Stimulated activated naive CD4-positive, alpha-beta T cell treated with Interleukin-2 at 50 U/mL for 16 hours (primary cell): Measurements from ENCODE around the gene MPPED2.

Source experiments
- DNase-seq: peaks from one replicate; lab custom pipeline; 2025; lab: John Stamatoyannopoulos, UW

Gene MPPED2

DNA sequence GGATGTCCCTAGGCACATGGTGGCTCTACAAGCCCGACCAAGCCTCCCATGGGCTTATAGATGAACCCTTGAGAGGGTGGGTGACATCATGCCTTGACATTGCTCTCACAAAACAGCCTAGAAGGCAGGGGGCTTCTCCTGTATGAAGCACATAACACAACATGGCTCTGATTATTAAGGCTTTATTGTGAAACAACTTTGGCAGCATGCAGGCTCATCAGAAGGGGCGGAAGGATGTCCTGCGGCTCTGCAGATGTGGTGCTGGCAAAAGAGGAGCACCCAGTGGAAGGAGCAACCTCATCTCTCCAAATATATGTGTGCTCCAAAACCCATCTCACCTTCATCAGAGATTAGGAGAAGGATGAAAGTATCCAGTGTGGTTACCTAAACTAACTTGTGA lies 100.4 kb downstream of the MPPED2 start:
- DNase-seq, result no peak

DNA sequence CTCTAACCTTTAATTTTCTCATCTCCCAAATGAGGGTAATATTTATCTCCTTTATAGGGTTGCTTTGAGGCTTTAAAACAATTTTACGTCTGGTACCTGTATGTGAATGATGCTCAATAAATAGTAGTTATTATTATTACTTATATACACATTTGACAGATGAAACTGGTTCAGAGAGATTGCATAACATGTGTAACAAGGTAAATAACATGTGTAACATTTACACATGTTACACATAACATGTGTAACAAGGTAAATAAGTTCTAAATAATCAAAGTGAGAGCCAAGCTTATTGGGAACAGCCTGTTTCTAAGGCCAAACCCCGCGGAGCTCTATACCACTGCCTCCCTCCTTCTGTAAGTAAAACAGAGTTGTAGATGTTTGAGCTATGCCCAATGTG lies 100.9 kb downstream of the MPPED2 start:
- DNase-seq, result no peak

DNA sequence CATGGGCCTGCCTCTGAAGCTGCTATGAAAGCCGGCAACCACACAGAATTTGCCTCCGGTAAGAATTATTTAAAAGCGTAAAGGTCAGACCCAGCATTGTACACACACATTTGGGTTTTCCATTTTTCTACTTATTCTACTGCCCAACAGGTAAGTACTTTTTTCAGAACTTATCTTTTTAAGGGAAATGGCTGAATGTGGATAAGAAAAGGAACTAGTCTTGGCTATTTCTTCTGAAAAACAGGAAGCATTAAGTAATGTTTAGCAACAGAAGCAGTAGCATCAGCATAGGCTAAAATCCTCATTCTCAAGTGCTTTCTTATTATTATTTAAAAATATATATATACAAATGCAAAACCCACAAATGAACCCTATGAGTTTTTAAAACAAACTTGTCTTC lies 103.1 kb downstream of the MPPED2 start:
- DNase-seq, result no peak

DNA sequence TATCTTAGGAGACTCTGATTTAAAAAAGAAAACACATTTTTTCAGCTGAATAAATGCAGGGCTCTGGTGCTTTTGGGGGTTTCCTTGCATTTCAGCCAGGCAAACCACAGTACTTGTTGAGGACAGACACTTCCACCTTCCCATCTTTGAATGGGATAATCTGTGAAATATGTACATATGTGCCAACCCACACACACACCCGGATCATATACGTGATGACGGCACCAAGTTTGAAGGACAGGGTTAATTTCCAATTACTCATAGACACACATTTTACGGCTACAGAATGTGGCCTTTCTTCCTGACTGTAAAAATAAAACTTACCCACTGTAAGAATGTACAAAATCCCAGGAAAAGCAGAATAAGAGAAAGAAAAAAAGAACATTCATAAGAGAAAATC lies 104.4 kb downstream of the MPPED2 start:
- no peak for DNase-seq

DNA sequence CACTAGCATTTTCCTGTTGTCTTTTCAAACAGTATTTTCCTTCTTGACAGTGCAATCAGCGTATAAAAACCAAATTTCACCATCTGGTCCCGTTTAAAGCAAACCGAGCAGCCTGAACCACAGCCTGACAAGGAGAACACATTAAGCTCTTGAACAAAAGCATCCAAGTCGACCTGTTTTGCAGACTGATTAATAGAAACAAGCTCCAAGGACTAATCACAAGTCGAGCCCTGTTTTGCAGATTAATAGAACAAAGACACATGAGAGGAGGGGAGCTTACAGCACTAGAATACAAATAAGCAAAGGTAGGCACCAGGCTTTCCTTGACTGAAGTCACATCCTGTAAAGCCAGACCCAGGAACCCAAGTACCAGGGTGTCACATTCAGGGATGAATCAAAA lies 104.8 kb downstream of the MPPED2 start:
- DNase-seq, result no peak

DNA sequence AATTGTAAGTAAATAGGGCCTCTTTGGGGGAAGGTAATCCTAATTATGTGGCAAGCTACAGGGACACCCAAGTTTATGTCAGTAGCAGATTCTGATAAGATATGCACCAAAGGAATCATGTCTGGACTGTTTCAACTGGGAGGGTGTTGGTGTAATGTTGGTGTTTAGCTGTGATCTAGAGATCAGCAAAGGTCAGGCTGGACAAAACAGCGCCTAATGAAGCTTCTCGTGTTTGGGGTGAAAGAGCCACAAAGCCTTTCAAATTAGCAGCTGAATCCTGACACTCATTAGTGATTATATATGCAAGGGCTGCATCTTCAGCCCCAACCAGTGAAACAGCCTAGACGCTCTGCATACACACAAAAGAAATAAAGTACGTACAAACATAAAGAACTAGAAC lies 106.3 kb downstream of the MPPED2 start:
- no peak for DNase-seq

DNA sequence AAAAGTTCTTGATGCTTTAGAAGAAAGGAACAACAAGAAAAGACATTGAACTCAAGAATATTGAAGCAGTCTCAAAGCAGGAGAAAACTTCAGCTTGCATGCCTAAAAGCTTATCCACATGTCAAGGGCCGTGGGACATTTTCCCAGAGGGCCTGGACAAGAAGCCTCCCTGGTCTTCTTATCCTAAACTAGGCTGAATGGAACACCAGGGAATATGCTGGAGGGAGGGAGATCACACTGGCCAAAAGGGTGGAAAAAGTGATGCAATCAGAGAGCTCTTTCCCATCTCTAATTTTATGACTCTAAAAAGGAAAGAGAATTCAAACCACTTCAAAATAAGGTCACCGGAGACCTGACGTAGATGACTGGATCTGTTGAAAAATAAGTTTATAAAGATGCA lies 107.2 kb downstream of the MPPED2 start:
- no peak for DNase-seq

DNA sequence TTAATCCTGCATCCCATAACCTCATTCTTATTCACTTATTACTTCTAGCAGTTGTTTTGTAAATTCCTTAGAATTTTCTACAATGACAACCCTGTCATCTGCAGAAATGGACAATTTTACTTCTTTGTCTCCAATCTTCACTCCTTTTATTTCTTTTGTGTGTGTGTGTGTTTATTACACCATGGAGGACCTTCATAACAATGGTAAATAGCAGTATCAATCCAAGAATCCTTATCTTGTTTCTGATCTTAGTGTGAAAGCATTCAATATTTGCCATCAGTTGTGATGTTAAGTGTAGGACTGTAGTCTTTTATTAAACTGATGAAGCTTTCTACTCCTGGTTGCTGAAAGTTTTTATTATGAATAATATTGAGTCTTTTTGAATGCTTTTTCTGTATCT lies 109.1 kb downstream of the MPPED2 start:
- no peak for DNase-seq

DNA sequence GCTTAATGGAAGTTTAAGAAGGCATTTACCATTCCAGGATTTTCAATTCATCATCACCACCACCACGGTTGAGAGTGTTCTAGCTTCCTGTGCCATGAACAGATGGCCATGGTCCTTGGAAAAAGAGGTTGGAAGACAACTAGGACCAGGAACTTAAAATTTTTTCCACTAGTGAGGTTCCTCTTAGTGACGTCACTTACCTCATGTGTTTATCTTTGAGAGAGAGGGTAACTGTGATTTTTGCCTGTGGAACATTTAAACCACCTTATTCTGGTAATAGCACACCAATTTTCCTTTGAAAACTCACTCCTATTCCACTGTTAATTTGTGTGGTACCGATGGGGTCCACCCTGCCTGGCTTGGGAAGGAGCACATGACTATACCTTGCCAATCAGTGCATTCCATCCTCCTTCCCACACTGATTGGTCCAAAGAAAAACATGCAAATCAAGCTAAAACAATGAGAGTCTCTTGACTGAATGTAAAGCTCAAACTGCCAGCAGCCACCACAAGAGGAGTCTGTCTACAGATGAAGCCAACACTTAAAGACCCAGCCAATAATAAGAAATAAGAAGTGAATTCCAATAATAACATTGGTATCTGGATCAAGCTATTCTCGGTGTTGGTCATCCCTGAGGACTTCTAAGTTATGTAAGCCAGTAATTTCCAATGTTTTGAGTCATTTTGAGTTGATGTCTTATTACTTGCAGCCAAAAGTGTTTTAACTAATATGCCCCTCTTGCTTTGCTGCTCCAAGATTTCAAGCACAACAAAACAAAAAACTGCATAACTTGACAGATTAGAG lies 111.8 kb downstream of the MPPED2 start:
- DNase-seq, result no peak

DNA sequence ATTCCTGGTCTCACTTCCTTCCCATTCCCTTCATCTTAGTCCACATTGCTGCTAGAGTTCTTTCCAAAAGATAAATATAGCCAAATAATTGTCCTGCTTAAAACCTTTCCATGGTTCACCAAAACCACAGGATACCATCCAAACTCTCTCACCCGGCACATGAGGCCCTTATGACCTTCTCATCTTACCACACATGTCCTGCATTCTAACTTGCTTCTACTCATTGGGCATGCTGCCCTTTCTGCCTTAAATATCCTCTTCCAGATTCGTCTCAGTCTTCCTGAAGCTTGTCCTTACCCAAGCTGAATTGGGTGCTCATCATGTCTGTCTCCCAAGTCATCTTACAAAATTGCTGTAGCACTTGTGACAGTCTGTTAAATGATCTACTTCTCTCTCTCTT lies 114.9 kb downstream of the MPPED2 start:
- DNase-seq, result no peak

DNA sequence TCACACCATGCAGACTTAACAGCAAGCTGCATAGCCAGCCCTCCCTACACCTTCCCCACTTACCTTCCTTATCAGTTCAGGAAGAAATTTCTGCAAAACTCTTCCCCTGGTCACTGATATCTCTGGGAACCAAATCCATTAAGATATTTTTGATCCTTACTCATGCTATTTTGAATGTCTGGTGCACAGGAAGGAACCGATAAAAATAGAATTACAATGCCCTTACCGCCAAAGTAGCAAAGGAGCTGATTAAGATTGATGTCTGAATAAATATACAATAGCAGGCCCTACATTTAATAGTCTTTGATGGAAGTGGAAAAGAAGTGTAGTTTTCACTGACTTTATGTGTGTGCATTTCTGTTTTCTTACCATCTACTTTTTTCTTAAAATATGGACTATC lies 117.3 kb downstream of the MPPED2 start:
- no peak for DNase-seq

DNA sequence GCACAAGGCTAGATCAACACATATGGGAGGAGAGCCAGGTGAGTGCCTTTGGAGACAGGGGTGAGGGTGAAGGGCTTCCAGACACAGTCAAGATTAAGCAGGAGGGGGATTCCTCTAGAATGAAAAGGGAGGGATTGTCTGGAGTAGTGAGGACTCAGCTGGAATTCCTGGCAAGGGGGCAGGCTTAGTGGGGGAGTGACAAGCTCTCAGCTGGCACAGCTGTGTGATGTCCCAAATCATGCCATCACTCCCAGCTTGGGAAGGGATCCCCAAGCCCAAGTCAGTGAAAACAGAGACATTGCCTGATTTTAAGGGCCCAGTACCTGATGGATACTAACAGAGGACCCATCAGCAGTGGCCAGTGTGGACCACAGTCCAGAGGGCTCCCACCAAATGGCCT lies 119.0 kb downstream of the MPPED2 start:
- DNase-seq, result no peak

DNA sequence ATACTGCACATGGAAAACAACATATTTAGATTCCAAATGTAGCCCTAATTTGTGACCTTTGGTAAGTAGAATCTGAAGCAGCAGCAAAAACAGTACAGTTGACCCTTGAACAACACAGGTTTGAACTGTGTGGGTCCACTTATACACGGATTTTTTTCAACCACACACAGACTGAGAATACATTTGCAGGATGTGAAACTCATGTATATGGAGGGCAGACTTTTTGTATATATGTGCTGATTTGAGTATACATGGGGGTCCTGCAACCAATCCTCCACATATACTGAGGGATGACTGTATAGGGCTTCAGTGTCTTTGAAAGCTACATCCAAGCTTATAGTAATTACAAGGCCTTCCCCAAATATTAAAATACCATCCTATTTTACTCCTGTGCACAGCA lies 120.5 kb downstream of the MPPED2 start:
- DNase-seq, result no peak

DNA sequence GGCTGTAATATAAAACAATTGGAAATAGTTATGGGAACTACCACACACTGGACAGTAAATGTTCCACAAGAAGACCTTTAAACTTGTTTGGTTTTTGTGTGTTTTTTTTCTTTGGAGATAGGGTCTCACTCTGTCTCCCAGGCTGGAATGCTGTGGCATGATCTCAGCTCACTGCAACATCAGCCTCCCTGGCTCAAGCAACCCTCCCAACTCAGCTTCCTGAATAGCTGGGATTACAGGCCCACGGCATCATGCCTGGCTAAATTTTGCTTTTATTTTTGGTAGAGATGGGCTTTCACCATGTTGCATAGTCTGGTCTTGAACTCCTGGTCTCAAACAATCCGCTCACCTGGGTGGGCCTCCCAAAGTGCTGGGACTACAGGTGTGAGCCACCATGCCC lies 121.0 kb downstream of the MPPED2 start:
- no peak for DNase-seq

DNA sequence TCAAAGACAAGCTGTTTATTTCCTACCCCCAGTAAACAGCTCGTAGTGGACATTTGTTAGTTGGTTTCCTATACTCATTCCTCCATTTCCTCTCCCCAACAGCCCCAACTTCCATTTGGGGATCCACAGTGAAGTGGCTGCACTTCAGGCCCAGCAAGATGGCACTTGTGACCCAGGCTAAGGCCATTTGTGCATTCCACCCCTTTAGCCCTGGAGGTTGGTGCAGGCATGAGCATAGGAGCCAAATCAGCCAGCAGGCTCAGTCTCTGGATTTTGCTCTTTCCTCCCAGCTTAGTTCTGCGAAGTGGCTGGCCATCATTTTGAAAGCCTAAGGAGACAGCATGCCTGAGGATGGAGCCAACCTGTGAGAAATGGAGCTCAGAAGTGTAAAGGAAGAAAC lies 122.9 kb downstream of the MPPED2 start:
- DNase-seq, result no peak

DNA sequence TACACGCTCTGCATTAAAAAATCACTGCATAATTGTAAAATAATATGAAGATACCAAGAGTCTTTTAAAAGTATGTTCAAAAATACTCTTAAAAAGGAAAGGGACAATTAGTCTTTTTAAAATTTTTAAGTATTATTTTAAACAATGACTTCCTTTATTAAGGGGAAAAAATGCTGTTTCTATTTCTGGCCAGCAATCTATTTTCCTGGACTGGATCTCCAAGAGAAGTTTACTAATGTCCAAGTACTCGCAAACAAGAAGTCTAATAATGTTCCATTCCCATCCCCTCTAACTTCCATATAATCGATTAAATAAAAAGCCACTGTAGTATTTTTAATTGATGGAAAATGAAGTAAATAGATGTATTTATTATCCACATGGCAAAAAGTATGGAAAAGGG lies 123.7 kb downstream of the MPPED2 start:
- no peak for DNase-seq

DNA sequence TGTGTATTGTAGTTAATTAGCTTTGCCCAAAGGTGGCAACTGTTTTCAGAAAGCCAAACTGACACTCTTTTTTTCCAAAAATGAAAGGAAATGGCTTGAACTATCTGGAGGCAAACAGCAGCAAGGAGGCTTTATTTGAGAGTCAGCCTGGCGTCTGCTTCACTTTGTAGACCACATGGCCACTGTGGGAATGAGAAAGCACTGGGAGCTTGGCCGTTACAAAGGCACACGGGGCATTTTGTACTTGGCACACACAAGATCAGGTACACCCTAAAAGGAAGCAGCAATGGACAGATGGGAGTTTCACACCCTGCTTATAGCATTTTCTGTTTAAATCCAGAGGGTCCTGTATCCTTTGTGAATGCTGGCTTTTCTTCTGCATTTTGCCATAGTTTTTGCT lies 126.3 kb downstream of the MPPED2 start:
- no peak for DNase-seq

DNA sequence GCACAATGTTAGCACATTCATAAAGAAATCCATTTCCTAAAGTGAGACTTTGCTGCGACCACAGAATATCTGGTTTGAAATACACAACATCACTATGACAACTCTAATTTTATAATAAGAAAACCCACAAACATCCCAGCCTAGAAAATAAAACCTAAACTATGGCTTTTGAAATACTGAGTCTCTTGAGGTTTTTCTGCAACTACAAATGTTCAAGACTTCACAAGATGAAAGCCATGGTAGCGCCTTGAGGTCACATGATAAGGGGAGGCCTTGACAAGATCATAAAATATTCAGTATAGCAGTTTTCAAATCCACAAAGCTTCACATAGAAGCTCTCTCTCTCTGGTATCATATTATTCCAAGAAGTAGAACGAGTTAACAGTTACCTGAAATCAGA lies 126.8 kb downstream of the MPPED2 start:
- DNase-seq, result no peak

DNA sequence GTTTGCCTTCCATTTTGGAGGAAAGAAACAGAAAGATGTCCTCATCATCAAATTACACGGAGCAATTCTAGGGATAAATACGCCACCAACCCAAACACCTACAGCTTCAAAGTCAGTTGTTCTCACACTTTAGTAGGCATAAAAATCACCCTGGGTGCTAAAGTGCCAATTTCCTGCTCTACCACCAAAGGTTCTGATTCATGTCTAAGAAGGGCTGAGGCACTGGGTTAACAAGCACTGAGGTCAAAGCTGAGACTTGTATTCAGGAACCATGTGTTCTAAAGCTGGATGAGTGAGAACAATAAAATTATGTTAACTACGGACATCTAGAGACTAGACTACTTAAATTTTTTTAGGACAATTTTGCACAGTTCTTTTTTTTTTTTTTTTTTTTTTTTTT lies 127.6 kb downstream of the MPPED2 start:
- no peak for DNase-seq

DNA sequence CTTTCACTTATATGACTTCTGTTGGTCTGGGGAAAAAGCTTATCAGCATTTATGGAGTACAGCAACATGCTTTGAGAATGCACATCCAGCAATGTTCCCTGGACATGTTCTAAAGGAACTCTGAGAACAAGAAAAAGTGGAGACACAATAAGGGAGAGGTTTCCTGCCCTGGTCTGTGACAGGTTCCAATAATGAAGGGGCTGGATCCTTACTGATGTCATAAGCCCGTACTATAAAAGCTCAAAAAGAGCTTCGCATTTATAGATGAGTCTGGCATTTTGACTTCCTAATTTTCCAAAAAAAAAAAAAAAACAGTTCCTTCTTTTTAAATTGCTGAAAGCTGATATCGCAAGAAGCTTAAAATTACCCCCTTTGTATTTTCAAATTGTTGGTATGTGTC lies 129.1 kb downstream of the MPPED2 start:
- no peak for DNase-seq

DNA sequence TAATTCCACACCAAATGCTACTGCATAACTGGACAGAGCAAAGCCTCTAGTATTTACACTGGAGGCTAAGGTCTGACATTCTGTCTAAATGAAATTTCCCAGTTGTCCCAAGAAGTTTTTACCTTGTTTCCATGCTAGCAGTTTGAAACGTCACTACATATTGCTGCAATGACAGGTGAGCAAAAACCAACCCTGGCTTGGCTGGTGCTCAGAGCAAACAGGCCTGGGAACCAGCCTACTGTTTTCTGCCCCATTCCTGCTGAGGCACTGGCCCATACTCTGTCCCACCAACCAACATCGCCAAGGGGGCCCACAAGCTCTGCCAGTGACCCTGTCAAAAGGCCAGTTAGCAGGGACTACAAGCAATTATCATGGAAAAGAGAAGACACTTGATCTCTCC lies 131.1 kb downstream of the MPPED2 start:
- no peak for DNase-seq

DNA sequence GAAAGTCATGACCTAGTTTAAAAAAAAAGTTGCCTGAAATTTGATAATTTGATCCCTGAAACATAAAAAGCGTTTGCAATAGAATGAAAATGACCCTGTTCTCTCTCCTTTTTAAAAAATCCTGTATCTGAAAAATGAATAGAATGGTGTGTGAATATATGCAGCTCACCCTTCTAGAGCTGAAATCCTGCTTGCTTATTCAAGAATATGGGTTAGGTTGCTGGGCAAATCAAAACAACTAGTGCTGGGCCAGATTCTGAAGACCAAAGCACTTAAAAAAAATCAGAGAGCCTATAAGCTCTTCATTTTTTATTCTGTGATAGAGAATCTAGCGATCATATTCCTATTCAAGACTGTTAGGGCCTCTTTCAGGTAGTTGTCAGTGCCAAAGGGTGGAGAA lies 131.6 kb downstream of the MPPED2 start:
- no peak for DNase-seq

DNA sequence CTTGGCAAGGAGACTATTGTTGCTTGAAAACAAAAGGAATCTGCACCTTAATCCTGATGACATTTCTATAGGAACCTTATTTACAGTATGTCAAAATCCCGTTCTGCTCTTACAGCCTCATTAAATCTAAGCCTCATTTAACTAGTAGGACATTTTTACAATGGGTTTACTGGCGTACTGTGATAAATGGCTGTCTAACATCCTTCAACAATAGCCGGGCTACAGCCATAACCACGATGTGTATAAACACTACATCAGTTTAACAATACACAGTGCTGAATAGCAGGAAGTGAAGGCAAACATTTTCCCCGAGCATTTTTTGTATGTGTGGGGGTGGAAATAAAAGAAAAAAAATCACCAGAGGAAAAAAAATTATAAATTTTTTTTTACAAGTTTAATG lies 132.0 kb downstream of the MPPED2 start:
- no peak for DNase-seq

DNA sequence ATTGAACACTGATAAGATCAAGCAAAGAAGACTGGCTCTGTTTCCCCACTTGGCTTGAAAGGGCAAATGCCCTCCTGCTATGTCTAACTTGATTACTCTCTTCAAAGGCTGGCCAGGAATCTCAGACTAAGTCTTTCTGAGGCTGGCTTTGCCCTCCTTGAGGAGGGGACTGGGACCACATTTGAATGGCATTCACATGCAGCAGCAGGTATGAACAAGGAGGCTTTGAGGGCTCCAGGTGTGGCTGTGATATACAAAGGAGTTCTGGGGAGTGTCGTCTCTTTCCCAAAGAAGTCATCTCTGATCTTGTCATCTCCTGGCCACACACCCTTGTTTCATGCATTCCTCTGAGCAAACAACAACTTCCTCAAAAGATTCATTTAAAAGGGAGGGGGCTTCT lies 132.4 kb downstream of the MPPED2 start:
- no peak for DNase-seq

DNA sequence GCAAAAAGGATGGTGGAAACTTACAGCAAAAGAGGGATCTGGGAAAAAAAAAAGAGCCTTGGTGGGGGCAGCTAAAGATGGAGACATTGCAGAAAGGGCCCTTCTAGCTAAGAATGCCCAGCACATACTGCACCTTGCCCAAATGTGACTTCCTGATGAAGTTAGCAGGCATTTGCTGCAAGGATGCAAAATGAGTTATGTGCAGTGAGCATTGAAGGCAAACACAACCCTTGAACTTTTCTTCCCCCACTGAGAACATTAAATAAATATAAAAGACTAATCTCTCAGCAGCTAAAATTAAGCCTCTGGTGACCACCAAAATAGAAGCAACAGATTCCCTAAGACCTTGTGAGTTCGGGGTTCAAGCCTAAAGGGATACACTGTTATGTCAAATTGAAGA lies 133.3 kb downstream of the MPPED2 start:
- DNase-seq, result no peak
